Endothelial cell of umbilical vein (primary cell): ENCODE measurements around the gene RASGEF1C. TPM values are rescaled to one million over a fixed set of nuclear protein-coding genes. Genes with fewer than 3 reads are reported as not detected.
"Not testable (repeated sequence)": the region's sequence is repeated elsewhere in the genome, so short reads cannot be mapped to it uniquely, and the experiment has no call there.

Source experiments
- BruUV-seq: library from RNA; stranded (reverse); fragments of 400-500 nt; replicated peaks from 2 replicates; lab custom pipeline; 2021; lab: Mats Ljungman, UMichigan
- CTCF ChIA-PET: fragments of 300-600, 350-600 bp; sonication (Branson Sonifier 250); formaldehyde crosslinking; loops from one replicate; lab custom pipeline; 2021; ENCODE audit warnings: antibody characterized with exemption, inconsistent platforms; lab: Charles Lee
- POLR2A ChIA-PET: fragments of 300-600, 350-600 bp; sonication (Branson Sonifier 250); formaldehyde crosslinking; loops from one replicate; lab custom pipeline; 2021; ENCODE audit warnings: antibody characterized with exemption, inconsistent platforms; lab: Charles Lee
- DNase-seq: peaks from one replicate; pipeline ENCODE4 v3.0.0-alpha.2; 2011; ENCODE audit warnings: low read depth, low spot score
- FAIRE-seq: peaks from 2 replicates; lab custom pipeline; 2011; peaks lifted over from hg19 to GRCh38; lab: Jason Lieb, UNC
- H2AFZ ChIP-seq: 2 replicates; pipeline ENCODE4 v1.6.0; 2012; ENCODE audit warnings: low read depth, low read length, control low read depth, inconsistent platforms
- H3K27ac ChIP-seq: 2 replicates; pipeline ENCODE4 v1.5.1; 2011; ENCODE audit warnings: low read depth, mild to moderate bottlenecking, control low read depth, low read length, moderate library complexity; ENCODE audit not compliant: insufficient read depth
- H3K27me3 ChIP-seq, 2 experiments: 2 replicates each; pipeline versions ENCODE4 v1.6.0 to v1.6.1; 2011; ENCODE audit warnings: low read length in 2 of 2, mixed read lengths in 1 of 2; ENCODE audit not compliant: control insufficient read depth in 2 of 2, insufficient read depth in 2 of 2
- H3K36me3 ChIP-seq, 2 experiments: 2 replicates in 1 of 2; 3 replicates in 1 of 2; pipeline ENCODE4 v1.5.1; 2011; ENCODE audit warnings: low read length in 2 of 2, mild to moderate bottlenecking in 1 of 2, moderate library complexity in 1 of 2; ENCODE audit not compliant: control insufficient read depth in 2 of 2, insufficient read depth in 2 of 2; ENCODE audit errors: extremely low read depth in 1 of 2
- H3K4me1 ChIP-seq: 3 replicates; pipeline ENCODE4 v1.5.1; 2011; ENCODE audit warnings: mild to moderate bottlenecking, low read length; ENCODE audit not compliant: control insufficient read depth, insufficient read depth; ENCODE audit errors: extremely low read depth
- H3K4me2 ChIP-seq: 2 replicates; pipeline ENCODE4 v1.6.1; 2011; ENCODE audit warnings: low read length, control low read depth, mixed read lengths; ENCODE audit not compliant: insufficient read depth
- H3K4me3 ChIP-seq, 3 experiments: fragments of 200-600 bp in 1 of 3; sonication (generic), shearing (Covaris generic) in 1 of 3; replicated peaks in 1 of 3; 2 replicates each; pipeline ENCODE4 v1.5.1; 2011 to 2016; ENCODE audit warnings: control low read depth in 3 of 3, low read length in 3 of 3, mild to moderate bottlenecking in 2 of 3, inconsistent platforms in 1 of 3, low read depth in 1 of 3, moderate library complexity in 1 of 3; ENCODE audit not compliant: insufficient read depth in 1 of 3
- H3K79me2 ChIP-seq: 2 replicates; pipeline ENCODE4 v1.6.0; 2012; ENCODE audit warnings: low read length, inconsistent platforms; ENCODE audit not compliant: control insufficient read depth, insufficient read depth
- H3K9ac ChIP-seq: replicated peaks from 2 replicates; pipeline ENCODE3; 2011; ENCODE audit warnings: low read length, control low read depth; ENCODE audit not compliant: insufficient read depth; ENCODE audit errors: extremely low read depth
- H3K9me1 ChIP-seq: replicated peaks from 3 replicates; pipeline ENCODE4 v1.6.0; 2011; ENCODE audit warnings: mild to moderate bottlenecking, low read length; ENCODE audit not compliant: control insufficient read depth, insufficient read depth; ENCODE audit errors: extremely low read depth
- H3K9me3 ChIP-seq: replicated peaks from 2 replicates; pipeline ENCODE4 v1.5.1; 2012; ENCODE audit warnings: low read length, inconsistent platforms; ENCODE audit not compliant: control insufficient read depth, insufficient read depth
- H4K20me1 ChIP-seq: replicated peaks from 2 replicates; pipeline ENCODE3; 2011; ENCODE audit warnings: mild to moderate bottlenecking, low read length; ENCODE audit not compliant: control insufficient read depth, insufficient read depth; ENCODE audit errors: extremely low read depth
- EZH2 ChIP-seq: IDR thresholded peaks from 2 replicates; pipeline ENCODE4 v1.6.1; 2012; ENCODE audit warnings: borderline replicate concordance, low read depth, mild to moderate bottlenecking, moderate library complexity, low read length, inconsistent platforms; ENCODE audit not compliant: severe bottlenecking
- FOS ChIP-seq: IDR thresholded peaks from 2 replicates; pipeline ENCODE4 v1.6.1; 2011; ENCODE audit warnings: mild to moderate bottlenecking, low read length, moderate library complexity, borderline replicate concordance; ENCODE audit not compliant: insufficient read depth
- GATA2 ChIP-seq: IDR thresholded peaks from 2 replicates; pipeline ENCODE4 v1.7.0; 2011; ENCODE audit warnings: low read depth, mild to moderate bottlenecking, moderate library complexity, mixed read lengths, low read length; ENCODE audit not compliant: insufficient read length, insufficient read depth
- JUN ChIP-seq: IDR thresholded peaks from 2 replicates; pipeline ENCODE4 v1.6.1; 2011; ENCODE audit warnings: borderline replicate concordance, low read depth; ENCODE audit not compliant: insufficient read length, insufficient read depth
- MYC ChIP-seq: IDR thresholded peaks from one replicate; pipeline ENCODE4 v1.6.1; 2011; ENCODE audit warnings: mild to moderate bottlenecking, low read depth, low read length
- POLR2A ChIP-seq: IDR thresholded peaks from 2 replicates; pipeline ENCODE4 v1.6.1; 2012; ENCODE audit warnings: low read depth, mild to moderate bottlenecking, control low read depth, low read length
- POLR2AphosphoS5 ChIP-seq: IDR thresholded peaks from 2 replicates; pipeline ENCODE4 v1.6.1; 2012; ENCODE audit warnings: low read depth, mild to moderate bottlenecking, control low read depth, low read length, moderate library complexity; ENCODE audit not compliant: insufficient read depth
- dilution Hi-C: fragments of 300-500 bp; cut with MboI; formaldehyde crosslinking; loops from one replicate; pipeline ENCODE4 v1.15.0; 2019; ENCODE audit warnings: low sequenced_read_pairs; ENCODE audit not compliant: extremely low pct_ligation_motif_present
- intact Hi-C: fragments of 100-400 bp; cut with micrococcal nuclease; formaldehyde crosslinking; loops from one replicate; pipeline ENCODE4 v1.10.0; 2022
- polyA plus RNA-seq, 4 experiments: library from polyadenylated mRNA; depleted of rRNA in 3 of 4; stranded (reverse) in 3 of 4; unstranded in 1 of 4; fragments of >200 nt; gene quantifications; 2 replicates each; pipeline versions ENCODE4 v1.2.1 to v1.2.3, GENCODE V29; 2011 to 2012; ENCODE audit warnings: missing spikeins in 1 of 4
- total RNA-seq: library from RNA; stranded (reverse); gene quantifications from 2 replicates; pipeline ENCODE4 v1.2.3, GENCODE V29; 2021
- TF ChIP-seq, protein P1 (sequence below), 2 donors: IDR thresholded peaks; 1 replicate in 1 of 2; 2 replicates in 1 of 2; pipeline ENCODE4 v1.5.1; 2011; ENCODE audit warnings: low read length in 2 of 2, mild to moderate bottlenecking in 2 of 2, moderate library complexity in 2 of 2, control low read depth in 1 of 2, inconsistent platforms in 1 of 2, low read depth in 1 of 2; ENCODE audit not compliant: insufficient read depth in 1 of 2; ENCODE audit errors: extremely low read depth in 1 of 2
- TF ChIP-seq, protein P2 (sequence below): IDR thresholded peaks from 2 replicates; pipeline ENCODE4 v1.6.1; 2011; ENCODE audit not compliant: insufficient read depth, insufficient read length

The RASGEF1C gene
- total and polyA plus RNA-seq, 2 donors (not counting 3 experiments of a cell fraction or from before 2014, with no cell fraction given): not detected

DNA sequence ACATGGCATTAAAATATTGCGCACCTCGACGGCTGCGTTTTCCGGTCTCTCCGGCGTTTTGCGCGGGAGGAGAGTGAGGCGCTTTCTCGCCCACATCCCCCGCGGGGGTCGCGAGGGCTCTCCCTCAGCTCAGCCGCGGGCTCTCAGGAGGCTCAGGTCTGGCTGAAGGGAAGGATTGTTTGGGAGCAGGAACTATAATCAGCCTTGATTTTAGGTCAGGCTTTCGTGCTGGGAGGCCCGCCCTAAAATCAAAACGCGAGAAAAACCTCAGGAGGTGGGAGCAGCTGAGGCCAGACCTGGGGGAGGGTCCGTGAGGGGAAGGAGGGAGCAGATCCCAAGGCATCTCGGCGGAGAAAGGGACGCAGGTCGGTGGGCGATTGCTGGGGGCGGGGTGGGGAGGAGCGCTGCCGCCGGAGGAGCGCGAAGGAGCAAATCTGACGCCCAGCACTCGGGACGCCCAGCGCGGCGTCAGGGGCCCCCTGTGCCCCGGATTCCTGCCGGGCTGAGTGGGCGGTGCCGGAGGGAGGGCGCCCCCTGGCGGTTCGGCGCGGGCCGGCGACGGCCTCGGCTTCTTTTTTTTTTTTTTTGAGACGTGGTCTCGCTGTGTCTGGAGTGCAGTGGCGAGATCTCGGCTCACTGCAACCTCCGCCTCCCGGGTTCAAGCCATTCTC is 118.8 kb downstream of the RASGEF1C start:
- POLR2A ChIA-PET: no interaction called here
- Histone ChIP-seq H3K9me3 (no peaks in the 10 kb centered on the region), H3K4me2 (peak overlapping the region; percentile 88), H3K27me3 (peaks cover 1 to 4% of the 10 kb centered on the region in 2 experiments), H3K4me1 (peaks cover 4% of the 10 kb centered on the region), H3K27ac (peak overlapping the region; percentile 49), H3K4me3 (peak overlapping the region; percentile 41 to 76 (median 72)), H3K9me1 (no peaks in the 10 kb centered on the region), H3K79me2 (no peaks in the 10 kb centered on the region), H4K20me1 (no peaks in the 10 kb centered on the region), H3K36me3 (no peaks in the 10 kb centered on the region), H3K9ac (peak overlapping the region; percentile 94), H2AFZ (peak overlapping the region; percentile 99)
- CTCF ChIA-PET: interaction anchor here (0.6 to 3.3 kb wide), 15 partner anchors 11 to 713 kb away, joined by 3 to 11 read pairs (median 4); partner anchors contain the start of genes RASGEF1C and RNF130
- FAIRE-seq (peak; percentile 91), DNase-seq (peak; percentile 77)
- intact Hi-C loops (loop anchor here (1.0 to 10.0 kb wide), 8 partner anchors 19 to 535 kb away; partner anchors contain the start of genes MRNIP, RNF130 and RUFY1), dilution Hi-C loops (no loop called here)
- TF ChIP-seq, protein P1, sequence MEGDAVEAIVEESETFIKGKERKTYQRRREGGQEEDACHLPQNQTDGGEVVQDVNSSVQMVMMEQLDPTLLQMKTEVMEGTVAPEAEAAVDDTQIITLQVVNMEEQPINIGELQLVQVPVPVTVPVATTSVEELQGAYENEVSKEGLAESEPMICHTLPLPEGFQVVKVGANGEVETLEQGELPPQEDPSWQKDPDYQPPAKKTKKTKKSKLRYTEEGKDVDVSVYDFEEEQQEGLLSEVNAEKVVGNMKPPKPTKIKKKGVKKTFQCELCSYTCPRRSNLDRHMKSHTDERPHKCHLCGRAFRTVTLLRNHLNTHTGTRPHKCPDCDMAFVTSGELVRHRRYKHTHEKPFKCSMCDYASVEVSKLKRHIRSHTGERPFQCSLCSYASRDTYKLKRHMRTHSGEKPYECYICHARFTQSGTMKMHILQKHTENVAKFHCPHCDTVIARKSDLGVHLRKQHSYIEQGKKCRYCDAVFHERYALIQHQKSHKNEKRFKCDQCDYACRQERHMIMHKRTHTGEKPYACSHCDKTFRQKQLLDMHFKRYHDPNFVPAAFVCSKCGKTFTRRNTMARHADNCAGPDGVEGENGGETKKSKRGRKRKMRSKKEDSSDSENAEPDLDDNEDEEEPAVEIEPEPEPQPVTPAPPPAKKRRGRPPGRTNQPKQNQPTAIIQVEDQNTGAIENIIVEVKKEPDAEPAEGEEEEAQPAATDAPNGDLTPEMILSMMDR (IDR thresholded peaks at IDR 0.05; ENCODE audit: extremely low read depth in 1 of 2, insufficient read depth in 1 of 2, low read depth in 1 of 2, low read length in 2 of 2): peak; percentile 79 to 85
- no peak for TF ChIP-seq FOS
- no peak for TF ChIP-seq GATA2
- TF ChIP-seq EZH2: no peak
- no peak for TF ChIP-seq JUN
- TF ChIP-seq, protein P2, sequence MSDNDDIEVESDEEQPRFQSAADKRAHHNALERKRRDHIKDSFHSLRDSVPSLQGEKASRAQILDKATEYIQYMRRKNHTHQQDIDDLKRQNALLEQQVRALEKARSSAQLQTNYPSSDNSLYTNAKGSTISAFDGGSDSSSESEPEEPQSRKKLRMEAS: no peak
- no peak for TF ChIP-seq MYC
- no peak for TF ChIP-seq POLR2A
- TF ChIP-seq POLR2AphosphoS5: peak; percentile 55
- no TSS peak for BruUV-seq

DNA sequence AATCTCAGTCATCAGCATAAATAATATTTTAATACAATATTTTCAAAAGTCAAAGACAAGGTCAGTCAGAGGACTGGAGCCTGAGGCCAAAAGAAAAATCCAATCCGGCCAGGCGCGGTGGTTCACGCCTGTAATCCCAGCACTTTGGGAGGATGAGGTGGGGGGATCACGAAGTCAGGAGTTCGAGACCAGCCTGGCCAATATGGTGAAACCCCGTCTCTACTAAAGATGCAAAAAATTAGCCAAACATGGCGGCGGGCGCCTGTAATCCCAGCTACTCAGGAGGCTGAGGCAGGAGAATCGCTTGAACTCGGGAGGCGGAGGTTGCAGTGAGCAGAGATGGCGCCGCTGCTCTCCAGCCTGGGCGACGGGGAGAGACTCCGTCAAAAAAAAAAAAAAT is 119.4 kb downstream of the RASGEF1C start:
- H3K4me1 ChIP-seq, H3K9me3 ChIP-seq, H3K36me3 ChIP-seq, H3K79me2 ChIP-seq, H2AFZ ChIP-seq, H4K20me1 ChIP-seq, dilution Hi-C loops, H3K9me1 ChIP-seq, H3K27ac ChIP-seq, H3K27me3 ChIP-seq, DNase-seq, FAIRE-seq, BruUV-seq: not testable (repeated sequence)
- Histone ChIP-seq H3K4me2 (peak overlapping the region; percentile 88), H3K9ac (peak overlapping the region; percentile 94), H3K4me3 (peak overlapping the region in 2 of 3 experiments; percentile 41 to 72)
- POLR2A ChIA-PET: interaction anchor here (0.7 kb wide), 1 partner anchor 517 kb away, joined by 3 read pairs; no protein-coding TSS in a partner anchor
- intact Hi-C loops: loop anchor here (1.0 to 10.0 kb wide), 8 partner anchors 18 to 535 kb away; partner anchors contain the start of genes MRNIP, RNF130 and RUFY1
- CTCF ChIA-PET: interaction anchor here (0.6 to 3.3 kb wide), 13 partner anchors 10 to 713 kb away, joined by 3 to 11 read pairs (median 4); partner anchors contain the start of gene RASGEF1C
